ENCODE measurements around the gene HLA-DQA2.
A peak's percentile ranks its signal among the peaks of the same experiment; 100 is the strongest.
"Not testable (repeated sequence)": the region's sequence is repeated elsewhere in the genome, so short reads cannot be mapped to it uniquely, and the experiment has no call there.

Gene HLA-DQA2

GRCh38 chr6:32741031-32741960 lies at the start of gene HLA-DQA2:
Gene HLA-DQA2 (plus strand): TSS chr6:32741391. CDS start chr6:32741444, 53 bp downstream.
- DNase-seq, result no peak

GRCh38 chr6:32692019-32692418 lies 49.2 kb upstream of the HLA-DQA2 start:
- DNase-seq, result peak; percentile 43

- no peak for DNase-seq
Measured at GRCh38 chr6:32697031-32697430, 44.2 kb upstream of the HLA-DQA2 start.

DNA sequence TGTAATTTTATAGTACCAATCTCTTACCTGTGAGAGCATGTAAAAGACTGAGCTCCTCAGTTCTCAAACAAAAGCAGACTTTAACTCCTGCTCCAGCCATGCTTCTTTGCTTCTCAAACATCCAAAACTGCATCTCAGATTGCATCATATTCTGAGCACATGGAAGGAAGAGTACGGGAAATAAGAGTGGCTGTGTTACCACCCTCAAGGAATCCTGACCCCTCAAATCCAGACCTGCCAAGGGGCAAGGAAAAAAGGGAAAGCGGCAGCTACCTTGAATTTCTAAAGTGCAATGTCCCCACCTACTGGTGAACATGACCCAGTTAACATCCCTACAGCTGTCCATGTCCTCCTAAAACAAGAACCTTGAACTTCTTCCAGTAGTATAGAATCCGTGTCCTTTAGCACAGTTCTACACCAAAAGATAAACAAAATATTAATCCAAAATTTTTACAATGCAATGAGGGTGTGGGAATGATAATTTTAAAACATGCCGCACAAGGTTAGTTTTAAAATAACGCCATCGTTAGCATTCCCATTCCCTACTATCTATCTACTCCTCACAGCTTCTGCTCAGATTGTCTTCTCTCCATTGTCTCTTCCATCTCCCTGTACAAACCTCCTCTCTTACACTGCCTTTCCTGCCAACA lies 40.7 kb upstream of the HLA-DQA2 start:
- no peak for DNase-seq

DNA sequence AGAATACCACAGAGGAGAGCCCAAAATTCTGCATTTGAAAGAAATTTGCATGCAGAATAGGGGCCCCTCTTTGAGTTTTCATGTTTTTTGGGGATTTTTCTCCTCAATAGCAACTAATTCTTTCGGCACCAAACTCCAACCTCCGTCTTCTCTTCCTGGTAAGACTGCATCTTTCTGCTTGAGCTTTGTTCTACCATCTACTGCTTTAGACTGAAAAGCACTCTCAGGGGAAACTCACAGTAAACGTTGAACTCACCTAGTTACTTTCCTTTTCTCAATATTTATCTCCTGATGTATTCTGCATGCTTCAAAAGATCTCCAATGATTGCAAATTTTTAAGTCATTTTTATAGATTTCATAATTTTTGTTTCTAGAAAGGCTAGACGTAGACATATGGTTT lies 37.8 kb upstream of the HLA-DQA2 start:
- DNase-seq, result no peak

DNA sequence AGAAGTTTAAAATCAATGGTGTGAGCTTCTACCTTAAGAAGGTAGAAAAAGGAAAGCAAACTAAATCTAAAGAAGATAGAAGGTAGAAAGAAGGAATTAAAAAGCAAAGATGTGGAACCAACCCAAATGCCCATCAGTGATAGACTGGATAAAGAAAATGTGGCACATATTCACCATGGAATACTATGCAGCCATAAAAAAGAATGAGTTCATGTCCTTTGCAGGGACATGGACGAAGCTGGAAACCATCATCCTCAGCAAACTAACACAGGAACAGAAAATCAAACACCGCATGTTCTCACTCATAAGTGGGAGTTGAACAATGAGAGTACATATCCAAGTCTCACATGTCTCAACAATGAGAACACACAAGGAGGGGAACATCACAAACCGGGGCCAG lies 36.0 kb upstream of the HLA-DQA2 start:
- not testable (repeated sequence) for DNase-seq

DNA sequence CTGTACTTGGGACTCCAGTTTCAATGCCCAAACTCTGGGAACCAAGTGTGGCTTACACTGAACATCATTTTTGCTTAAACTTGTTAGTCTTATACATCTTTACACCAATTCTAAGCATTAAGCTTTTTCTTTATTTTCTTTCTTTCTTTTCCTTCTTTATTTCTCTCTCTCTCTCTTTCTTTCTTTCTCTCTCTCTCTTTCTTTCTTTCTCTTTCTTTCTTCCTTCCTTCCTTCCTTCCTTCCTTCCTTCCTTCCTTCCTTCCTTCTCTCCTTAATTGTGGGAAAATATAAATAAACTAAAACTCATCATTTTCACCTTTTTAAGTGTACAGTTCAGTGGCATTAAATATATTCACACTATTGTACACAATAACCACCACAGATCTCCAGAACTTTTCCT lies 31.6 kb upstream of the HLA-DQA2 start:
- no peak for DNase-seq

GRCh38 chr6:32713241-32713640 lies 27.9 kb upstream of the HLA-DQA2 start:
- no peak for DNase-seq

GRCh38 chr6:32716396-32716795 lies 24.8 kb upstream of the HLA-DQA2 start:
- no peak for DNase-seq

DNA sequence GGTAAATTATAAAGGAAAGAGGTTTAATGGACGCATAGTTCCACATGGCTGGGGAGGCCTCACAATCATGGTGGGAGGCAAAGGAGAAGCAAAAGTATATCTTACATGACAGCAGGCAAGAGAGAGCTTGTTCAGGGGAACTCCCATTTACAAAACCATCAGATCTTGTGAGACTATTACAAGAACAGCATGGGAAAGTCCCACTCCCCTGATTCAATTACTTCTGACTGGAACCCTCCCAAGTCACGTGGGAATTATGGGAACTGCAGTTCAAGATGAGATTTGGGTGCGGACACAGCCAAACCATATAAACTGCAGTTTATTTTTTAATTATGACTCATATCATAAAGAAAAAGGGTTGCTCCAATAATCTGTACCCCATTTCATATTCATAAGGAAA lies 22.3 kb upstream of the HLA-DQA2 start:
- no peak for DNase-seq

DNA sequence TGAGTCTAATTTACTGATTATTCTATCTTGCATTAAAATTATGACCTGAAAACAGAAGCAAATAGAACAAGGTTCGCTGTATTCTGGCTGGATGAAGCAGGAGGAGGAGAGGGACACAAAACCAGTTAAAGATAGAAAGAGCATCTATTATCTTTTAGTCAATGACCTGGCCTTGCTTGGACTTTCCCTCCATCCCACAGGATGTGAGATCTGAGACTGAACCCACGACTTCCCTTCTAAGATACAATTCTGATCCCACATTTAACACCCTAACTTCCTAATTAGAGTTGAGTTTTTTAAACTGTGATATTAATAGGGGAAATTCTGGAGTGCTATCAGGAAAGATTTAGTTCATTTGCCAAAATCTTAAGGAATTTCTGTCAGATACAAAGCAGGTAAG lies 3.1 kb upstream of the HLA-DQA2 start:
- DNase-seq, result no peak

GRCh38 chr6:32742374-32742773 lies 1.2 kb downstream of the HLA-DQA2 start:
- no peak for DNase-seq

GRCh38 chr6:32744776-32745175 lies 3.6 kb downstream of the HLA-DQA2 start:
- no peak for DNase-seq

DNA sequence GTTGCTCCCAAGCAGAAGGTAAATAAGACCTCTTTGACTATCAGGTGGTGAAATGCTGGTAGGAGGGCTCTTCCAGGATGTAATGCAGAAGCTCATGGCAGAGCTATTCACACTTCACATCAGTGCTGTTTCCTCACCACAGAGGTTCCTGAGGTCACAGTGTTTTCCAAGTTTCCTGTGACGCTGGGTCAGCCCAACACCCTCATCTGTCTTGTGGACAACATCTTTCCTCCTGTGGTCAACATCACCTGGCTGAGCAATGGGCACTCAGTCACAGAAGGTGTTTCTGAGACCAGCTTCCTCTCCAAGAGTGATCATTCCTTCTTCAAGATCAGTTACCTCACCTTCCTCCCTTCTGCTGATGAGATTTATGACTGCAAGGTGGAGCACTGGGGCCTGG lies 4.5 kb downstream of the HLA-DQA2 start:
- DNase-seq, result not testable (repeated sequence)

DNA sequence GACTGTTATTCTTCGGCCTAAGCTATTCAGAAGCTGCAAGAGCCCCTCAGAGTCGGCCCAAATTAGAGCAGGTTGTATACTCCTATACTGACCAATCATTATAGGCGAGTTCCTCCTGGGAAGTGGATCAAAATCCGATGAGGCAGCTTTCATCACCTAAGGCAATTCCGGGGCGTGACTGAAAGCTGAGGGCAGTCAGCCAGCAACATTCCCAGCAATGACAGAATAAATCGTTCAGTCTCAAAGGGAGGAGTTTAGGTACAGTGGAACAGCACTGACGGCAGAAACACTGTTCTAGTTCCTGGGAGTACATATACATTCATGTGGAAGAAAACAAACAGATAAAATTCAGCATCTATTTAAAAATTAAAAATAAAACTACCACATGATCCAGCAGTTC lies 11.4 kb downstream of the HLA-DQA2 start:
- DNase-seq, result no peak

GRCh38 chr6:32759669-32760068 lies 18.5 kb downstream of the HLA-DQA2 start:
- DNase-seq, result no peak

GRCh38 chr6:32761072-32761471 lies 19.9 kb downstream of the HLA-DQA2 start:
- no peak for DNase-seq

DNA sequence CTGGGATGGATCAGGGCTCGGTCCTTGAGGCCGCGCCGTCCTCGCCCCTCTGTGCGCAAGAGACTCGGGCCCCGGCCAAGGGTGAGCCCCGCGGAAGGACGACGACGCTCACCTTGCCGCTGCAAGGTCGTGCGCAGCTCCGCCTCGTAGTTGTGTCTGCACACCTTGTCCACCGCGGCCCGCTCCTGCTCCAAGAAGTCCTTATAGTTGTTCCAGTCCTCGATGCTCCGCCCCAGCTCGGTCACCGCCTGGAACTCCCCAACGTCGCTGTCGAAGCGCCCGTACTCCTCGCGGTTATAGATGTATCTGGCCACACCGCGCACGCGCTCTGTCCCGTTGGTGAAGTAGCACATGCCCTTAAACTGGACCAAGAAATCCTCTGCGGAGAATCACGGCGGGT lies 20.4 kb downstream of the HLA-DQA2 start:
- DNase-seq, result no peak

GRCh38 chr6:32763421-32763820 lies 22.2 kb downstream of the HLA-DQA2 start, which contains the start of gene HLA-DQB2:
Gene HLA-DQB2 (minus strand): TSS chr6:32763532. CDS start chr6:32763470, 62 bp downstream.
- DNase-seq, result no peak

- no peak for DNase-seq
Measured at GRCh38 chr6:32764048-32764447, 22.9 kb downstream of the HLA-DQA2 start.

DNA sequence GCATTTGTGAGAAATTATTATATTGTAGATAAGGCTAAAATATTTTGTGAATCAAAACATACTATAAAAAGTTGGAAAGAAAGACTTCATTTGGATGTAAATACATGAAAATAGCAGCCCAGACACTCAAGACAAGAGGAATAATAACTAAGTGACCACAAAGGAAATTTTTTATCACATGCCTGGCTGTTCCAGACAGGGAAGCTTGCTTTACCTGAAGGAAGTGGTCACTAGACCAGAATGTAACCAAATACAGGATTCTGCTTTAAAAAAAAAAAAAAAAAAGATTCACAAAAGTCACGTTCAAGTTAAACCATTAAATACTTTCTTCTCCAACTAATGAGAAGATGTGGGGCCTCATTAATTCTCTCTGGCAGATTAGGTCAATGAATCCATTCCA lies 31.5 kb downstream of the HLA-DQA2 start:
- no peak for DNase-seq

DNA sequence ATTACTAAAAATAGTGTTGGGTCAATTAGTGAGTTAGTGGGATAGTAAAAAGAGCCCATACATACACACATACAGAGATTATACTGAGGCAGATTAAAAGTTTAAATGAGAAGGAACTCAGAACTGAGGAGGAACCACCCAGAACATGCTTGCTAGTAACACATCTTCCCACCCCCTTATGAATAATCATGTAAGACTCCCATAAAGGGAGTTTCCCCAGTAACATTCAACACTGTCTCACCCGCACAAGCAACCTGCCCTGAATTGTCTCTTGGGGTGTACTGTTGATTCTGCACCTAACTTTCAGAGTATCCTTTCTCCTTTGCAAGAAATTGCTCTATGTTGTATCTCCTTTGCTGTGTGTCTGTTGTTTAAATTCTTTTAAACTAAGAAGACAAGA lies 33.2 kb downstream of the HLA-DQA2 start:
- no peak for DNase-seq

- DNase-seq, result no peak
Measured at GRCh38 chr6:32775071-32775470, 33.9 kb downstream of the HLA-DQA2 start.

GRCh38 chr6:32779036-32779435 lies 37.8 kb downstream of the HLA-DQA2 start:
- no peak for DNase-seq

All from stimulated activated CD4-positive, alpha-beta T cell treated with anti-CD3 and anti-CD28 coated beads, Interleukin-4, amount 100 ng/mL, for 1 hour (primary cell).